HG03025 (cell line): ENCODE results near the gene FZR1.

Experiments used
- ATAC-seq: cut with Tn5 transposase; IDR thresholded peaks from one replicate; pipeline ENCODE4 v1.9.1; 2021; ENCODE audit warnings: mild to moderate bottlenecking, moderate library complexity; ENCODE audit not compliant: unreplicated experiment, low FRiP score

The FZR1 gene

DNA sequence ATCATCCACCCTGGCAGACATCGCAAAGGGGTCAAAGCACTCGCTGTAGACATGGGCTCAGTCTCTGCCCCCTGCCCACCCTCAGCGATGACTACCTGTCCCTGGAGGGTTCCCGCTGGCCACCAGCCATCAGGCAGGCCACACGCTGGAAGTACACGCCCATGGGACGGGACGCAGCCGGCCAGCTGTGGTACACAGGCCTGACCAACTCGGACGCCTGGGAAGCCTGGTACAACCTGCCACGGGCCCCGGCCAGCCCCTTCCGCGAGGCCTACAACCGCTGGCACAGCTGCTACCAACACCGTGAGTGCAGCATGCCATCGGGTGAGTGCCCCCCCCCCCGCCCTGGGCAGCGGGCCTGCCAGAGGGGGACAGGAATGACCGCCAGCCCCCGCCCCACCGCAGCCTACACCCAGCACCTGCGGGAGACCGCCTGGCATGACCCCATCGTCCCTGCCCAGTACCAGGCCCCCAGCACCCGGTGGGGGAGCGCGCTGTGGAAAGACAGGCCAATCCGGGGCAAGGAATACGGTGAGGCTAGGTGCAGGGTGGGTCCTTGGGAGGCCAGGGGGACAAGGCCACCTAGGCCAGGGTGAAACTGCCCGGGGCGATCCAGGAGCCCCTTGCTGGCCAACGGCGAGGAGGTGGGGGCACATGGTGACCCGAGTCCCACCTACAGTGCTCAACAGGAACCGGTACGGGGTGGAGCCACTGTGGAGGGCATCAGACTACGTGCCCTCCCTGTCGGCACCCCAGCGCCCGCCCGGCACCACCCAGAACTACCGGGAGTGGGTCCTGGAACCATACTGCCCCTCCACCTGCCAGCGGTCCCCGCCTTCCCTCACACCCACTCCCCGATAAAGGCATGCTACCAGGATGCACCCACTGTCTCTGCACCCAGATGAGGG, 37.3 kb downstream of the FZR1 start:
- ATAC-seq: no peak

DNA sequence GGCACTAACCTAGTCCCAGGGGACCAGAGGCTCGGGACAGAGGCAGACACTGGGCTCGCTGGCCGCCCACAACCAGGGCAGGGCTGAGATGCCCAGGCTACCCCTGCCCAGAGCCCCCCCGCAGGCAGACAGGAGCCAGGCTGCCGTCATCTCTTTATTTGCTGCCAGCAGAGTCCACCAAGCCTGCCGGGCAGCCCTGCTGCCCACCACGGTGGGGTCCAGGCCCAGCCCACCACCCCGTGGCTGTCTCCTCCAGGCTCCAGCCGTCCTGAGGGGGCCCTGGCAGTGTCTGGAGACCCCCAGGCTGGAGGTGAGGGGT, 37.9 kb downstream of the FZR1 start:
- no peak for ATAC-seq

DNA sequence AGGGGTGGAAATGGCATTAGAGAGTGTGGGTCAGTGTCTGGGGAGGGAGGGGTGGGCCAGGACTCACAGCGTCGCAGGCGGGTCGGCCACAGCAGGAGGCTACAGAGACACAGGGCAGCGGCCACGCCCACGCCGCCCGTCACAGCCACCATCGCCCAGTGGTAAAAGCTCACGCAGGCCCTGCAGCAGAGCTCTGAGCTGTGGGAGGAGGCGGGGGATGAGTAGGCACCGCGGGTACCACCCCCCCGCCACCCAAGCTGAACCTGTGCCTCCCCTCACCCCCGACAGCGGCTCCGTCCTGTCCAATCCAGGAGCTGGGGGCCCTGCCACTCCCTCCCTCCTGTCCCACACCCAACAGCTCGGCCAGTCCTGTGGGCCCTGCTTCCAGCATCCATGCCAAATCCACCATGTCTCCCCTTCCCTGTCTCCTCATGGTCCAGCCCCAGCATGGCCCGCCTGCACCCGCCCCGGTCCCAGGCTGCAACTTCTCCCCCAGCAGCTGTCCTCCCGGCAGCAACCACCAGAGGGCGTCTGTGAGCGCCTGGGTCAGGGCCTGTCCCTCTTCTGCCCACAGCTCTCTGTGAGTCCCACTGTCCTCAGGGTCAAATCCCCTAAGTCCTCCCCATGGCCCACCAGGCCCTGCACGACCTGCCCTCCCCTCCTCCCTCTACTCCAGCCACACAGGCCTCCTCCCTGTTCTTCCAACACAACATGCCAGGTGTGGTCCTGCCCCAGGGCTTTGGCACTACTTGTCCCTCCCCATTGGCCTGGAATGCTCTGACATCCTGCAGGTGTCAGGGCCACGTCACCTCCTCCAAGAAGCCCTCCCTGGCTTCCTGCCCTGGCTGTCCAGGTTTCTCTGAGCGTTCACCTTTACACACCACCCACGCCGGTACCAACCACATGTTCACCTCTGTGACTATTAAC, 38.9 kb downstream of the FZR1 start:
- ATAC-seq: no peak

DNA sequence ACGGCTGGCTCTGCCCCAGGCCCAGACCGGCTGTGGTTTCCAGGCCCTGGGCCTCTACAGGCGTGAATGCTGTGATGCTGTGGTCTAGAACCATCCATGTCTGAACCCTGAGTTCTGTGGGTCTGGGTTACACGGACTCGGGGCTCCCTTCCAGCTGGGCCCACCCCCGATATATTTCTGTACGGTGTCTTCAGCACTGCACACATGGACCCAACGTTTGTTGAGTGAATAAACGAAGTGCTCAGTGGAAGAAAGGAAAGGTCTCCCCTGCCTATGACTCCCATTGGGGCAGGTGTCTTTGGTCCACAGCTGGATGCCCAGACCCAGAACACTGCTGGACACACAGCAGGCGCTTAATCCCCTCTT, 39.5 kb downstream of the FZR1 start:
- no peak for ATAC-seq

DNA sequence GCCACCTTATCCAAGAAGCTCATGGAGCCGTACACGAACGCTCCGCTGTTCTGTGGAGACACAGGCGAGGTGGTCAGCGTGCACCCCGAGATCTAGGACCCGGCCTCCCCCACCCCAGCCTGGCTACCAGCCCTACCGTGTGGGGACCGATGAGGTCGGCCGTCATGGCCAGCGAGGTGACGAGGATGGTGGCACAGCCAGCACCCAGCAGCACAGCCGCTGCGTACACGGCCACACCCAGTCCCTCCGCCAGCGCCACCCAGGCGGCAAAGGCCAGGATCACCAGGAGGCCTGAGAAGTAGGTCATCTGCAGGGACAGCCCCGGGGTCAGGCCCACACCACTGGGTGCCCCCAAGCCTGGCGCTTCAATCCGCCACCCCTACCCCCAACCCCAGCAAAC, 40.0 kb downstream of the FZR1 start:
- ATAC-seq: no peak

DNA sequence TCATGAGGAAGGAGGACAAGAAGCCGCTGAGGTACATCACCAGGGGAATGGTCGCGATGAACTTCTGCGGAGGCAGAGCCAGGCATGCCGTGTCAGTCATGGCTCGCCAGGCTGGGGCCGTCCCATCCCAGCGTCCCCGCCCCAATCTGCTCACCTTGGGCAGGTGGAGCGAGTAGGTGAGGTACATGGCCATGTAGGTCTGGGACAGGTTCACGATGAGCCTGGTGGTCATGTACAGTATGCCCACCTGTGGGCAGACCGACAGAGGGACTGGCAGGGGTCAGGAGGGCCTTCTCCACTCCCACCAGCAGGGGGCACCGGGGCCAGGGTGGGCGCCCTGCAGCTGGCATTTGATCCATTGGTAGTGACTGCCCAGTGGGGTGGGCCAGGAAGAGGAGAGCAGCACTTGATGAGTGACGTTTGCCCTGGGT, 41.2 kb downstream of the FZR1 start:
- no peak for ATAC-seq

DNA sequence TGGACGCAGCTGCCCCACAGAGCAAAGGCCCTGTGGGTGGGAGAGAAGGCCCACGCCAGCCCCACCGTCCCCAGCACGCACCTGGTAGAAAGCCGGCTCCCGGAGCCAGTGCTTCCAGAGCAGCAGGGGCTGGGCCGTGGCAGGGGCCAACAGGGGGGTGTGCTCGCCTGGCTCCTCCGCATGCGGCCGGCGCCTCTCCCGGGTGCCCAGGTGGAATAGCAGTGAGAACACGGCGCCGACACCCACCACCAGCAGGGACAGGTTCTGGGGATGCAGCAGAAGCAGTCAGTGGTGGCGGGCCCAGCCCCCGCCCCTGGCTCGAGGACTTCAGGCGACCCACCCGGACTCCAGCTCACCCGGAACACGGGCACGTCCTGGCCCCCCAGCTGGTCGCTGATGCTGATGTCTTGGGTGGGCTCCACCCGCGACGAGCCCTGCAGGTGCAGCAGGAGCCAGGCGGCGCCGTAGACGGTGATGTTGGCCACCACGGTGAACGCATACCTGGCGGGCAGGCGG, 41.7 kb downstream of the FZR1 start:
- ATAC-seq: no peak

DNA sequence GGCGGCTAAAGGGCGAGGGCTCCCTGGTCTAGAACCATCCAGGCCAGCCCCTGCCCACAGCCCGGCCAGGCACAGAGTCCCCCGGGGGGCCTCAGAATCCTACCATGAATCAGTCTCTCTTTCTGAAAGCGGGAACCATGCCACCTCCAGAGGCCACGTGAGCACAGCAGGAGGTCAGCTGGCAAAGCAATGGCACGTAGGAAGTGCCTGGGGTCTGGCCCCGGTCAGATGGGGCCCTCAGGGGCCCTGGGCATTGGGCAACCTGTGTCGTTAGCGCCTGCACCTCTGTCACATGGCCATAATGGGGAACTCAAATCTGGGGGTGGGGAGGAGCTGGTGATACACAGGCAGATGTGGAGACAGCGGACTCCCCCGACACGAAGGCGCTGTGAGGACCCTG, 42.5 kb downstream of the FZR1 start:
- ATAC-seq: no peak

DNA sequence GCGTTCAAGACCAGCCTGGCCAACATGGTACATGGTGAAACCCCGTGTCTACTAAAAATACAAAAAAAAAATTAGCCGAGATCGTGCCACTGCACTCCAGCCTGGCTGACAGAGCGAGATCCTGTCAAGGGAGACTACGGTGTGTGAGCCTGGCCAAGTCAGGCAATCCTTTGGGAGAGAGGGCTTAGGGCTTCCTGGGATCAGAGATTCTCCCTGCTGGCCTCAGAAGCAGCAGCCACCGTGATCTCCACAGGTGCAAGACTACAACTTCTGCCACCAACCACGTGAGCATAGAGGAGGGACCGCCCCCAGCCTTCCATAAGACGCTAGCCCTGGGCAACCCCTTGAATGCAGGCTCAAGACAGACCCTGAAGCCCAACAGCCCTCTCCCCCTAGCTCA, 43.7 kb downstream of the FZR1 start:
- no peak for ATAC-seq

DNA sequence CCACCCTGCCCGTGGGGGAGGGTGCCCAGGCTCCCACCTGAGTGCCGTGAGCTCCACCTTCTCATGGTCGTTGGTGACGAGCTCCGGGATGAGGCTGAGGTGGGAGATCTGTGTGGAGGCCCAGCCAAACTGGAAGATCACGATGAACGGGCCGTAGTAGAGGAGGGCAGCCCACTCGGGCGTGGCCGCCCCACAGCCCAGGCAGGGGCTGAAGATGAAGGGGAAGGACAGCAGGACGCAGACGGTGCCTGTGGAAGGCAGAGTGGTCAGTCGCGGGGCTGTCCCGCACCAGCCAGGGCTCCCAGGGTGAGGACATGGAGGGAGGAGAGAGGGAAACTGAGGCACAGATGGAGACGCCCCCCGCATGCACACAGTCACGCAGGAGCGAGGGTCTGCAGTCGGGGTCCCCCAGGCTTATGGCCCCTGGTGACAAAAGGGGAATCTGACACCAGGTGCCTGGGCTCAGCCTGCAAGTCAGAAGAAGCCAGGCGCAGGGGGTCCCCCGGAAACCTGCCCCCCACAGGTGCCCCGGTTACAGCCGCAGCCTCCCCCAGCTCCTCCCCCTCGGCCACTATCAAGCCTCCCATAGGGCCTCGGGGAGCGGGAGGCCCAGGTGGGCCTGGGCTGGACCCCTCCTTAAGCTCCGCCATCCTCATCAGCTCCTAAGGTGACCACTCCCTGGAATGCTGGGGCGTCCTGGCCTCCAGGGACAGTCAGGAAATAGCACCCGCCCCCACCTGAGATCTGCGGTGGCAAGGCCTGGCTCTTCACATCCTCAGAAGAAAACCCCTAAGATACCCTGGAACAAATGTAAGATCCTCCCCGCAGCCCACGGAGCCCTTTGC, 45.1 kb downstream of the FZR1 start:
- ATAC-seq: no peak

DNA sequence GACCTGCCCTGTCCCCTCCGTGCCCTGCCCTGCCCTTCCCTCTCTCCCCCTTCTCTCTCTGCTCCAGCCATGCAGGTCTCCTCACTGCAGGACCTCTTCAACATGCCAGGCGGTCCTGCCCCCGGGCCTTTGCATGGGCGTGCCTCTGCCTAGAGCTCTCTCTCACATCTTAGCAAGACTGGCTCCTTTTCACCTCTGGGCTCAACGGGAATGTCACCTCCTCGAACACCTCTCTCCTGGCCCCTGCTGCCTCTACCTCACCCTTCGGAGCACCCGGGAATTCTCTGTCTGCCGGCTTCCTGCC, 45.6 kb downstream of the FZR1 start:
- ATAC-seq: no peak

DNA sequence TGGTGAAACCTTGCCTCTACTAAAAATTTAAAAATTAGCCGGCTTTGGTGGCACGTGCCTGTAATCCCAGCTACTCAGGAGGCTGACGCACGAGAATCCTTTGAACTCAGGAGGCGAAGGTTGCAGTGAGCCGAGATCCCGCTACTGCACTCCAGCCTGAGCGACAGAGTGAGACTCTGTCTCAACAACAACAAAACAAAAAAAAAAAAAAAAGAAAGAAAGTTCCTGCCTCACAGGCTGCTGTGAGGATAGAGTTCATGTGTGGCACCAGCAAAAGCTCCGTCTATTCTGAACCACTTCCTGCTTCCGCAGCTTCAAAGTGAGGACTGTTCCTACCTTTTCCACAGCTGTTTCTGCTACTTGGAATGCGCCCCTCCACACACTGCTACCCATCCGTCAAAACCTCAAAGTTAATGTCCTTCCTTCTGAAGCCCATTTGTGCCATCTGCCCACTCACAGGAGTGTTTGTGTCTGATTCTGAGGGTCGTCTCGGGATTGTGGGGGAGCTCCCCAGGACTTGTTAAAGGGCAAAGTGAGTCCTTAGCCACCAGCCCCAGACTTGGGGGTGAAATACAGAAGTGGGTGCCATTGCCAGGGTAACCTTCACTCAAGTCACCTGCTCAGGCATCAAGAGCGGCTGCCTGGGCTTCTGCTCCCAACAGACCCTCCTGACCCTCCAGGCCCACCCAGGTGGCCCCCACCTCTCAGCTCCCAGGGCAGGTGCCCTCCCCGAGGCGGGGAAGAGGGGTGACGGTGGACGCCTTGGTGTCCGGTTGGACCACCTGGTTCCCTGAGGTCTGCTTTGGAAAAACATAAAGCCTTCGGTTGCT, 48.4 kb downstream of the FZR1 start:
- ATAC-seq: no peak

DNA sequence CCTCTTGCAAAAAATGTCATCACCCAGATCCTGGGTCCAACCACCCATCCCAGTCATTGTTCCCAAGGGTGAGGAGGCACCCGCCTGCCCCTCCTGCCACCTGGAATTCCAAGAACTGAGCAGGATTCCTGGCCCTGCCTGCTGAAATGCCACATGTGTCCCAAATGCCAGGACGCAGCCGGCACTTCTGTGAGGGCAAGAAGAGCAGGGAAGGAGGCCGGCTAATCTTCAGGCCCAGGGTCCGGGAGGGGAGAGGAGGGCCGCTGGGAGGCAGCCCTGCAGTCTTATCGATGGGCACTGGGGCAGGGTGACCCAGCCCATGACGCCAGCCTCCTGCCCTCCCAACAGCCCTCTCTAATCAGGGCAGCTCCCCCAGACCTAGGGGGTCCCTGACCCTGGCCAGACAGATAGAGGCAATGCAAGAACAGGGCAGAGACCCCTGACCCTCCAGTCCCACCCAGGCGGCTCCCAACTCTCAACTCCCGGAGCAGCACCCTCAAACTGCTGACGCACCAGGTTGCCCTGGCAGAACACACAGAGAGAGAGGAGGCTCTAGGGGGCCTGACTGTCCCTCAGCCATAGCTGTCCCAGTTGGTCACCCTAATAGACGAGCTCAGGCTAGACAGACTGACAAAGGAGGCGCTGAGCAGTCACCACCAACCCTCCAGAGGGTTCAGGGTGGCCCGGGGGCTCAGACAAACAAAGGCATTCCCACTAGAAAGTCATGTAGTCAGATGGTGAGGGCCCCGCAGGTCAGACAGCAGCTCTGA, 49.7 kb downstream of the FZR1 start:
- no peak for ATAC-seq

DNA sequence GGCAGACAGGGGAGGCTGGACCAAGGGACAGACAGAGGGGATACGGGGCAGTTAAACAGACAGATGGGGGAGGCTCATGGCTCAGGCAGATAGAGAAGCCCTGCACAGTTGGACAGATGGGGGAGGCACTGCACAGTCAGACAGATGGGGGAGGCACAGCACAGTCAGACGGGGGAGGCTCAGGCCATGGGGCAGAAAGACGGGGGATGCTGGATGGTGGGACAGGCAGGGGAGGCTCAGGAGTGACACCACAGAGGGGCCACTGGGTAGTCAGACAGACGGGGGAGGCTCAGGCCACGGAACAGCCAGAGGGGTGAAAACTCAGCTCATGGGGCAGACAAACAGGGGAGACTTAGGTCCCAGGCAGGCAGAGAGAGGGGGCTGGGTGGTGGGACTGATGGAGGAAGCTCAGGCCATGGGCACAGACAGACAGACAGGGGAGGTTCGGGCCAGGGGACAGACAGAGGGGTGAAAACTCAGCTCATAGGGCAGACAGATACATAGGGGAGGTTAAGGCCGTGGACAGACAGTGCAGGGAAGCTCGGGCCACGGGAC, 50.4 kb downstream of the FZR1 start:
- no peak for ATAC-seq

DNA sequence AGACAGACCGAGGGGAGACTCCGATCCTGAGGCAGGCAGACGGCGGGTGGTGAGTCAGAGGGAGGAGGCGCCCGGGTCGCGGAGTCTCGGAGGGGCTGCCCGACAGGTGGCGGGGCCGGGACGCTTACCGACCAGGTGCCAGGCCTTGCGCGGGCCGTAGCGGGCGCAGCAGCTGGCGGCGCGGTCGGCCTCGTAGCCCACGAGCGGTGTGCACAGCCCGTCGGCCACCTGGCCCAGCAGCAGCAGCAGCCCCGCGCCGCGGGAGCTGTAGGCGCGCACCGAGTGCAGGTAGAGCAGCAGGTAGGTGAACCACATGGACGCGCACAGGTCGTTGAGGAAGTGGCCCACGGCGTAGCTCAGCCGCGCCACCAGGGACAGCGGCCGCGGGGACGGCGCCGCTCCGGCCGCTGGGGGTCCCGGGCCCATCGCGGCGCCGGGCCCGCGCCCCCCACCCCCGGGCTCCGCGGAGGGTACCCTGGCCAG, 50.9 kb downstream of the FZR1 start:
- no peak for ATAC-seq

DNA sequence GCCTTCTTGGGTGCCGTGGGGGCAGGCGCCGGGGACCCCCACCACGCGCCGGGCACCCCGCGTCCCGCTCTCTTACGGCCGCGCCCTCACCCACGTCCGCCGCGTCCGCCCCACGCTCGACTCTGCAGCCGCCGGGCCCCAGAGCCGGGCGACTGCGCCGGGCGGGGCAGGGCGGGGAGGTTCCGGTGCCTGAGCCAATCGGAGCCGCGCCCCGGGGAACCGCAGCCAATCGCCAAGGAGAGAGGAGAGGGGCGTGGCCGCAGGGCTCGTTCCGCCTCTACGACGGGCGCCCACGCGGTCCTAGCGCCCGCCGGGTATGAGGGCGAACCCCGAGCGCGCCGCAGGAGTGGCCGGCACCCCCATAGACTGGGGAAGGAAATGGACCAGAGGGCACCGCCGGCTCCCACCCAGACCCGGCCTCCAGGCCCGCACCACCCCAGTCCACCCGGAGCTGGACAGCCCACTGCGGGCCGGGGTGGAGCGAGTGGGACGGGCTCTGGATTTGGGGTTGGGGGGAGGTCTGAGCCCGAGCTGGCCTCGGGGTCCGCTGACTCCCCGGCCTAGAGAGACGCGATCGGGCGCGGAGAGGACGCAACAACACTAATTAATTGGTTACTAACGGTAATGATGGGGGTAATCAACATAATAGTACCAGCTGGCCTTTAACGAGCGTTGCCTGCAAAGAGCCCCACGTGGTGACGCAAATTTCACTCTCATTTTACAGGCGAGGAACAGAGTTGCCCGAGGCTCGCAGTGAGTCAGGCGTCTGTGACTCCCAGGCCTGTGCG, 51.5 kb downstream of the FZR1 start, which contains the start of gene MFSD12:
MFSD12 (minus strand) TSS at position 126 of the 788 bp plus-strand sequence. CDS start 183 bp downstream, outside the sequence.
- ATAC-seq: peak; percentile 86

DNA sequence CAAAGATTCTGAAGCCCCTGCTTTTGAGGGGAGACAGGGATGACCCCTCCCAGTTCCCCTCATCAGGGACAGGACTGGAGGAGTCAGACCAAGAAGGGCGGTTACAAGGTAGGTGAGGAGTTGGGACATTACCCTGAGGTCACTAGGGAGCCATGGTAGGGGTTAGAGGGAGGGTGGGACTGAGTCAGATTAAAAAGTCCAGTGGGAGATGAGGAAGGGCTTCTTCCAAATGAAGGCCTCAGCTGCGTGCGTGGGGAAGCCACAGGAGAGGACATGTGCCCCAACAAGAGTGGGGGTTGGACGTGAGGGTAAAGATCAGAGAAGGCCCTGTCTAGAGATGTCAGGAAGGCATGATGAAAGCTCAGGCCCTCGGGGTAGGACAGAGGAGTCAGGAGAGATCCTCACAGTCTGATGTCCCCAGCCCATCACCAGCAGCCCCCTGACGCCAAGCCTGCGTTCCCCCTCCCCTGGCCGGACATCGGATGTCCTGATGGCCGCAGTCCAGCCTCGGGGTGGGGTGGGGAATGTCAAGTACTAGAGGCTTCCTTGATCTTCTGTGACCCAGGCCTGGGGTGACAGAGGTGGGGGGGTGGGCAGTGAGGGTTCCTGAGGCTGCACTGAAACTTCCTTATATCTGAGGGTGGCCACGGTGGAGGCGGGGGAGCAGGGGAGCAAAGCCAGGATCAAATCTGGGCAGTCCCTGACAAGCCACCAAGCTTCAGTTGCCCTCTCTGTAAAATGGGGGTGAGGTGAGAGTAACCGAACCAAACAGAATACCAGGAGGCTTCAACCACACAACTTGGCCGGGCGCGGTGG, 57.8 kb downstream of the FZR1 start:
- no peak for ATAC-seq
